Measurements from ENCODE around the gene RAB10. TPM values are rescaled to one million over a fixed set of nuclear protein-coding genes. Genes with fewer than 3 reads are reported as not detected.

The RAB10 gene
- total RNA-seq, 3 donors from 2014 or later: 82.6 to 101 (median 100) TPM

- Histone ChIP-seq H3K4me1 (peaks cover 0 to 9% of the 10 kb centered on the region in 2 donors), H3K4me3 (peak within 1 kb of the TSS; percentile 31 to 72 (median 52)), H3K27me3 (peaks cover 10 to 18% of the 10 kb centered on the region in 2 donors), H3K27ac (no peak within 1 kb of the TSS), H3K9me3 (no peaks in the 10 kb centered on the region), H3K36me3 (no peaks in the 10 kb centered on the region)
- peak in 1 of 2 donors; percentile 49 for DNase-seq (ENCODE audit: low spot score in 2 of 2)
- TF ChIP-seq POLR2A (IDR thresholded peaks at IDR 0.05) (no peak), POLR2AphosphoS5 (IDR thresholded peaks at IDR 0.05) (no peak)
- TF ChIP-seq, protein P1, sequence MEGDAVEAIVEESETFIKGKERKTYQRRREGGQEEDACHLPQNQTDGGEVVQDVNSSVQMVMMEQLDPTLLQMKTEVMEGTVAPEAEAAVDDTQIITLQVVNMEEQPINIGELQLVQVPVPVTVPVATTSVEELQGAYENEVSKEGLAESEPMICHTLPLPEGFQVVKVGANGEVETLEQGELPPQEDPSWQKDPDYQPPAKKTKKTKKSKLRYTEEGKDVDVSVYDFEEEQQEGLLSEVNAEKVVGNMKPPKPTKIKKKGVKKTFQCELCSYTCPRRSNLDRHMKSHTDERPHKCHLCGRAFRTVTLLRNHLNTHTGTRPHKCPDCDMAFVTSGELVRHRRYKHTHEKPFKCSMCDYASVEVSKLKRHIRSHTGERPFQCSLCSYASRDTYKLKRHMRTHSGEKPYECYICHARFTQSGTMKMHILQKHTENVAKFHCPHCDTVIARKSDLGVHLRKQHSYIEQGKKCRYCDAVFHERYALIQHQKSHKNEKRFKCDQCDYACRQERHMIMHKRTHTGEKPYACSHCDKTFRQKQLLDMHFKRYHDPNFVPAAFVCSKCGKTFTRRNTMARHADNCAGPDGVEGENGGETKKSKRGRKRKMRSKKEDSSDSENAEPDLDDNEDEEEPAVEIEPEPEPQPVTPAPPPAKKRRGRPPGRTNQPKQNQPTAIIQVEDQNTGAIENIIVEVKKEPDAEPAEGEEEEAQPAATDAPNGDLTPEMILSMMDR (IDR thresholded peaks at IDR 0.05): no peak
- intact Hi-C loops (cut with DNase I; ENCODE audit: low total_unique reads): no loop called here
These were observed 139.2 kb downstream of the RAB10 start, which contains the start of gene GAREM2 for GRCh38 chr2:26172871-26173775. TSS of gene GAREM2 (plus strand) at chr2:26173088. CDS start at chr2:26173221, 133 bp downstream.

- DNase-seq (ENCODE audit: low spot score in 2 of 2): peak in 1 of 2 donors; percentile 43
- peaks cover 10 to 18% of the 10 kb centered on the region in 2 donors for H3K27me3 ChIP-seq
- TF ChIP-seq, protein P1 (IDR thresholded peaks at IDR 0.05): no peak
- TF ChIP-seq POLR2A (IDR thresholded peaks at IDR 0.05): no peak
- no peak for TF ChIP-seq POLR2AphosphoS5 (IDR thresholded peaks at IDR 0.05)
- H3K36me3 ChIP-seq: no peaks in the 10 kb centered on the region
- H3K4me1 ChIP-seq: peaks cover 0 to 9% of the 10 kb centered on the region in 2 donors
- H3K9me3 ChIP-seq: no peaks in the 10 kb centered on the region
- intact Hi-C loops (cut with DNase I; ENCODE audit: low total_unique reads): no loop called here
- H3K27ac ChIP-seq: no peak overlapping the region
- H3K4me3 ChIP-seq: peak overlapping the region; percentile 29 to 72 (median 52)
These were observed 140.0 kb downstream of the RAB10 start for GRCh38 chr2:26173776-26174482.

DNA sequence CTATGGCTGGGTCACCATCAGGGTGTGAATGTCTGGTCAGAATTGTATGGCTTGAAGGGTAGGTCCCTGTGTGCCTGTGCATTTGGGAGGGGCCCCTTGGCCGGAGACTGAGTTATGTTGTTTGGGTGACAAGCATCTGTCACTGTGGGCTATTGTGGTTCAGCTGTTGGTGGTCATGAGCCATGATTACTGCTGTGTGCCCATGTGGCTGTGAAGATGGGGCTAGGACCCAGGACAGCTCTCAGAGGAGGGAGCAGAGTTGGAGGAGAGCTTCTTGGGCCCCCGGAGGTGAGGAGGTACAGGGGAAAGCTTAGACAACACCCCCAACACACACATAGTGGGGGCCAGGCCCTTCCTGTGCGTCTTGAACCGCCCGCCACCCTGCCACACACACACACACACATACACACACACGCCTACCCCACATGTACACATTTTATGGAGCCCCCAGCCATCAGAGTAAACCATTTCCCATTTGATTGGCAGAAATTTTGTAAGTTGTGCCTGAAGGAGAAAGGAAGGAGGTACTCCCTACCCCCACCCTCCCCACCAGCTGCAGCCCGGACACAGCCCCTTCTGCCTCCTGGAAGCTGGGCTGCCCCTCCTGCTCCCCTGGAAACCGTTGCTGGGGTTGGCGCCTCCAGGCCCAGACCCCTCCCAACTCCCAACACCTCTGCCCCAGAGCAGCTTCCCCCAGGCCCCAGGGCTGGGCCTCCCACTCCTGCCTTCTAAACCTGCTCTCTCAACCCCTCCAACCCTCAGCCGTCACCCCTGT, 141.0 kb downstream of the RAB10 start:
- intact Hi-C loops (cut with DNase I; ENCODE audit: low total_unique reads): no loop called here
- no peak overlapping the region for H3K27ac ChIP-seq
- no peaks in the 10 kb centered on the region for H3K36me3 ChIP-seq
- peaks cover 0 to 9% of the 10 kb centered on the region in 2 donors for H3K4me1 ChIP-seq
- H3K27me3 ChIP-seq: peaks cover 10 to 21% of the 10 kb centered on the region in 2 donors
- no peaks in the 10 kb centered on the region for H3K9me3 ChIP-seq
- TF ChIP-seq, protein P1 (IDR thresholded peaks at IDR 0.05): no peak
- TF ChIP-seq POLR2A (IDR thresholded peaks at IDR 0.05) (no peak), POLR2AphosphoS5 (IDR thresholded peaks at IDR 0.05) (no peak)
- peak in 1 of 2 donors; percentile 19 for DNase-seq (ENCODE audit: low spot score in 2 of 2)
- no peak overlapping the region for H3K4me3 ChIP-seq

- no peaks in the 10 kb centered on the region for H3K9me3 ChIP-seq
- H3K4me3 ChIP-seq: no peak overlapping the region
- intact Hi-C loops (cut with DNase I; ENCODE audit: low total_unique reads): no loop called here
- H3K4me1 ChIP-seq: peaks cover 0 to 9% of the 10 kb centered on the region in 2 donors
- TF ChIP-seq POLR2A (IDR thresholded peaks at IDR 0.05) (no peak), POLR2AphosphoS5 (IDR thresholded peaks at IDR 0.05) (no peak)
- TF ChIP-seq, protein P1 (IDR thresholded peaks at IDR 0.05): no peak
- H3K27me3 ChIP-seq: peaks cover 10 to 21% of the 10 kb centered on the region in 2 donors
- H3K27ac ChIP-seq: no peak overlapping the region
- DNase-seq (ENCODE audit: low spot score in 2 of 2): peak in 1 of 2 donors; percentile 40
- no peaks in the 10 kb centered on the region for H3K36me3 ChIP-seq
These were observed 141.8 kb downstream of the RAB10 start for GRCh38 chr2:26175466-26176278.
